Dedifferentiated amniotic fluid mesenchymal stem cell (primary cell): Measurements from ENCODE around the gene FKBP9.
"Not testable (repeated sequence)": the region's sequence is repeated elsewhere in the genome, so short reads cannot be mapped to it uniquely, and the experiment has no call there.

Experiments
- DNase-seq: peaks from one replicate; pipeline ENCODE4 v3.0.0-alpha.2; 2016; ENCODE audit errors: extremely low spot score

FKBP9 gene

DNA sequence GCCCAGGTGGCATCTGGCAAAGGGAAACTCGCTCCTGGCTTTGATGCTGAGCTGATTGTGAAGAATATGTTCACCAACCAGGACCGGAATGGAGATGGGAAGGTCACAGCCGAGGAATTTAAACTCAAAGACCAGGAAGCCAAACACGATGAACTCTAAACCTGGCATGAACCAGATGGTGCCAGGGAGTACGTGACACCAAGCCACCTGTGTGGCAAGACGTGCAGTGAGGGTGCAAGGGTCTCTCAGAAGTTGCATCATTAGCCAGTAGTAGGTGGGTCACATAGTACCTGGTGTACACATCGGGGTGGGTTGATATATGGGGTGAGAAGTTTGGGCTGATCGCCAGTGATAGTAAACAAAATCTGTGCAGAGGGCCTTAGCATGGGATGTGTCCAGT, 48.0 kb downstream of the FKBP9 start:
- DNase-seq = not testable (repeated sequence)

DNA sequence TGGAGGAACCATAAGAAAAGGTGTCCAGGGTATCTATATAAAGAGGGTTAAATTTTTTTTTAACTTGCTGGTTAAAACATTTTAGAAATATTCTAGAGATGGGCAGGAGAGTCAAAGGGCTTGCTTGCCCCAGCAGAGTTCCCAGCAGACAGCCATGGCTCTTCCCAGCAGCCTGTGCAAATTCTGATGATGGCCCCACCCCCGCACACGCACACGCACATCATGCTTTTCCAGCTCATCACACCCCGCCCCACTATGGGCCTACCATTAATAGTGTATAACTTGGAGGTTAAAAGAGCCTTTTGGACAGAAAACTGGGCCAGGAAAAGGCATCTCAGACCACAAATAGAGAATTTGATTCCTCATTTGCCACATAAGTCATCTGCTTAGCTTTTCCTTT, 48.5 kb downstream of the FKBP9 start:
- DNase-seq = not testable (repeated sequence)

- no peak for DNase-seq
These were observed 52.5 kb downstream of the FKBP9 start for GRCh38 chr7:33009734-33010133.

DNA sequence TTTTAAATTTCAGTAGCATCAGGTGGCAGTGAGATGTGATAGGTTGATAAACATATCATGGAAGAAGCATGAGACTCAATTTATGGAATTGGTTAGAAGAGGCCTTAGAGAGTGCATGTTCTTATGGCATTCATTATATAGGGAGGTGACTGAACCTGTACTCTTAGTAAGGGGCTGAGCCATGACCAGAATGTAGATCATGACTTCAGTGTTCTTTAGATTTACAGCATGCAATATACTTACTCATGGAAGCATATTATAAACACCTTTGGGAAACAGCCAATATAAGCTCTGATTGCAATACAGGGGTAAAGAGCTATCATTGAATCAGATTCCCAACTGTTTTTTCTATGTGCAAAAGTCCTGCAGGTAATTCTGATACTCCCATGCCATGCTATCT, 55.1 kb downstream of the FKBP9 start:
- DNase-seq = no peak

GRCh38 chr7:33024189-33024757, 67.0 kb downstream of the FKBP9 start:
- DNase-seq = no peak

DNA sequence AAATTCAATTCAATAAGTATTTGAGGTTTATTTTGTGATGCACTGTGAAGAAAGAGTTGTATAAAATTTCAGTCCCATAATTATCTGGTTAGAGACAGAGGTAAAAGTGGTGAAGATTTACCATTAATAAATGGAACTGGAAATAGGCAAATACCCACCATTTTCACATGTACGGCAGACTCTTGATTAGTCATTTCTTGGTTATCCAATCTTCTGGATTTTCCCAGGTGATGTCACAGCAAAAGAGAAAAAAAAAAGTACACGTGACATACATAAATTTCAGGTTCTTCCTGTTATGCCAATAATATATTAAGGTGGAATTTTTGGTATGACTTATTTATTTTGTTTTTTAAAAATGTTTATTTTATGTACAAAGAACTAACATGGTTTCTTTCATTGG, 78.5 kb downstream of the FKBP9 start:
- DNase-seq = no peak

- no peak for DNase-seq
These were observed 81.4 kb downstream of the FKBP9 start for GRCh38 chr7:33038639-33039038.

DNA sequence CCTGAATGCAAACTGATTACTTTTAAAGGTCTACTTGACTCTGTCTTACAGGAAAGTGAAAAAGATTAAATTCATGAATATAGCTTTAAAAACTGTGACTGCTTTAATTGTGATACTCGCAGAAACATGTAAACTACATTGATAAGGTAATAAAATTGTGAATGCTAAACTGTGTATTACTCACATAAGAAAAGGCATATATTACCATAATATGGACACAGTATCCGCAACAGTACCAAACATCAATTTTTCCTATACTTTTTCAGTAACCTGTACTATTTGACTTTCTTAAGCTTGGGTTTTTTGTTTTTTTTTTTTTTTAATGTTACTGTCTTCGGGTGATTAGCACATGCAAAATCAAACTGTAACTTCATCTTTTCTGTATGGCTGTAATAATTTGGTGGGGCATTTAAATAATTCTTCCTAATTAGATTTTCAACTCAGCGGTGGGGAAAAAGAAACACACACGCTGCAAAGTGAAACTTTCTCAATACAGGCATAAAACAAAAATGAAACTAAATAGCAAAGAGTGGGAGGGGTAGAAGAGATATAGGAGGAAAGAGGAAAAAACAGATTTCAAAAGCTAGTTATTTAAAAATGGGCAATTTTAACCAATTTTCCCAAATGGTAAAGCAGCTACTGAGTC, 82.1 kb downstream of the FKBP9 start:
- no peak for DNase-seq

DNA sequence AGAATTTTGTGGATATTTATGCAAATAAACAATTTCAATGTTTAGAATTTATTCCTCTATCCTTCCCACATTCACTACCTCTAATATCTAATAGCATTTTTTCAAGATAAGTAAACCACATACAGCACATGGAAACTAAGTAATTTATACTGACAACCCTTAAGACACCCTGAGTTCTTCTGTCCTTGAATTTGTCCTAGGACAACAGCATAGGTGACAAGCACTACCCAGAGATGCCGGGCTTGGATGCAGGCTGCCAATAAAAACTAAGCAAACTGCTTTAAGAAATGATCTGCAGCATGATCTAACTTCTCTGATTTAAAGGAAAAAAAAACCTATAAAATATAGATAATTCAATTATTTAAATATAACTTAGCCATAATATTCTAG, 82.7 kb downstream of the FKBP9 start:
- DNase-seq = no peak

DNA sequence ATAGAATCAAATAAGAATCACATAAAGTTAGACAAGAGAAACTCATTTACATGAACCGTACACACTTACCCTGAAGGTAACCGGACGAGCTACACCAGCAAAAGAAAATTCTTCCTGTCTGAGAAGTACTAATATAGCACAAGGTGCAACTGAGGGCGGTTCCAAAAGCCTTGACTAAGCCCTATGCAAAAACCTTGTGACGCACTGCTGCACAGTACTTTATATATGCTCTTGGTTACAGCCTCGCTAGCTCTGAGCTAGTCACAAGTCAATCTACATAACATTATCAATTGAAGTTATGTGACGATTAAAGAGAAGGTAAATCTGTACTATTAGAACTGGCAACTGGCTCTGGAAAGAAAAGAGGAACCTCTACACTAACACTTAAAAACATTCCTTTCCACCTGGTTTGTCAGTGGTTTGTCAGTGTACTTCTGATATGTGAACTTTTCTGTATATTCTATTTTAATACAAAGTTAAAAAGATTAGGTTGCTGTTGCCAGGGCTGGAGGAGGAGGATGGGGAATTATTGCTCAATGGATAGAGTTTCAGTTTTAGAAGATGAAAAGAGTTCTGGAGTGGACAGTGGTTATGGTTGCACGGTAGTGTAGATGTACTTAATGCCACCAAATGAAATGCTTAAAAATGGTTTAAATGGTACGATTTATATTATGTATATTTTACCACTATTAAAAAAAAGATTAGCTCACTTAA, 83.7 kb downstream of the FKBP9 start:
- no peak for DNase-seq

DNA sequence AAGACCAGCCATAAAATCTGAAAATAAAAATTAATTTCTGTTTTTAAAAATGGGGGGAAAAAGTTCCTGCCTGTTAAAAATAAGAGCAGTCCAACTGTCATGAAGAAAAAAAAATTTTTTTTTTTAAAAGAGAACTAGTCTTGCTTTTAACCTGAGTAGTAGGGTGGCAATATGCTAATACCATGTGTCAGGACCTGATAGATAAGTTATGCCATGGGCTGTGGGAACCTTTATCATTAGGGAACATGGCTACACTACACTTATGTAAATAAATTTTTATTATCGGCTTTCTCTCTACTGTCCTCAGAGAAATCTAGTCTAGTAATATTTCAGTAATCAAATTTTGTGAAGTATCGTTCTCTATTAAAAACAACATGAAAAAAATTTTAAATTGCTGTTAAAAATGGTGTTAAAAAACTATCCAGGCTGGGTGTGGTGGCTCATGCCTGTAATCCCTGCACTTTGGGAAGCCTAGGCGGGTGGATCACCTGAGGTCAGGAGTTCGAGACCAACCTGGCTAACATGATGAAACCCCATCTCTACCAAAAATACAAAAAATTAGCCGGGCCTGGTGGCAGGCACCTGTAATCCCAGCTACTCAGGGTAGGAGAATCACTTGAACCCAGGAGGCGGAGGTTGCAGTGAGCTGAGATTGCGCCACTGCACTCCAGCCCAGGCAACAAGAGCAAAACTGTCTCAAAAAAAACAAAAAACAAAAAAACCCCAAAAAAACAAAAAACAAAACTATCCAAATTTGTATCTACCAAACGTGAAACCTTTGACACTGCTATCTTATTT, 84.6 kb downstream of the FKBP9 start:
- no peak for DNase-seq

DNA sequence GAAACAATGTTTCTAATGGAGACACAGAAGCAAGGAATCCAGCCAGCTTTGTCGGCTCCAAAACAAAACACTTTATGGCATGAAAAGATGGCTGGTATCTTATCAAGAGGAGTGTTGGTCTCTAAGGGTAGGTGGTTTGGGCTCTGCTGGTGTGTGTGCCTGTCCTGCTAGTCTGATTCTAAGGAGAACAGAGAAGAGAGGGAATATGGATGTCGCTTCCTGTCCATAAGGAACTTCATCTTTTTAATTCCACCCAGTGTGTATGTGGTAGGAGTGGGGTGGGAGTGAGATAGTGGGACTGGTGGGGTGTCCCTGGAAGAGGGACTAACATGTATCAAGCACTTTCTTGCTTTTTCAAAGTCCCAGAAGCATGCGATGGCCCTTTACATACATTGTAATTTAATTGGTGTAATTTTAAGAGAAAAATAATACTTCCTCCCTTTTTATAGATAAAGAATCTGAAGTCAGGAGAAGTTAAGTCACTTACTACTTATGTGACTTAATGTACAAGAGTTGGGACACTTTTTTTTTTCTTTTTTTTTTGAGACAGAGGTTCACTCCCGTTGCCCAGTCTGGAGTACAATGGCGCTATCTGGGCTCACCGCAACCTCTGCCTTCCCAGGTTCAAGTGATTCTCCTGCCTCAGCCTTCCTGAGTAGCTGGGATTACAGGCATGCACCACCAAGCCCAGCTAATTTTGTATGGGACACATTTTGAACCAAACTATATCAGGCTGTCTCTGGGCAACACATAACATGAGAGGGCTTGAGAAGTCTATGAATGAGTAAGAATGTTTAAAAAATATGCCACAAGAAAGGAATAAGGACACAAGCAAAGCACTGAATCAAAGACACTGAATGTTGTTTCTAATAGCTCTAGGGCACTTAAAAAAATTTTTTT, 86.5 kb downstream of the FKBP9 start:
- DNase-seq = no peak

DNA sequence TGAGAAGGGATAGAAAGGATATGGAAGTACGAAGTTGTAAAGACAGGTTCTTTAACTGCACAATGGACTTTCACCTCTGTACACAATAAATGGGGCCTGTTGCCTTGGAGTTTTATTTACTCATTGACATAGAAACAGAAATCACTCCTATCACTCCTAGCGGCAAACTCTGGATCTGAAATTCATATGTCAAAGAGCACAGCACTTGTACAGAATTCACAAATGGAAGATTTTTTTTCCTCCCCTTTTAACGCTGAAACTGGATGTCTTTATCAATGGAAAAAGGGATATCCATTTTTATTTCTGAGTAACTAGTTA, 87.1 kb downstream of the FKBP9 start:
- no peak for DNase-seq

DNA sequence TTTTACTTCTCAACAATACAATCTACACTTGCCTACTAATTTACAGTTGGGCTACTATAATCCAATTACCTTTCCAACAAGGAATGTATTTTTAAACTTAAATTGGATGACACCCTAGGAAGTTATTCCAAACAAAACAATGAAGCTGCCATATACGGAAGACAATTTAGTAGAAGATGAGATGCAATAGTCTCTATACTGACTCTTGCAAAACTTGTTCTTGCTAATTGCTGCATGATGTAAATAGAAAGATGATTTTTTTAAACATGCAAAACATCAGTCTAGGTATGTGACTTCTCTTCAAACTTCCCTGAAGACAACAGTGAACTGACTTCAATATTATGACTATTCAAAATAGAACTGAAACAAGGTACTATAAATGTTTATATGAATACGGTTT, 87.7 kb downstream of the FKBP9 start:
- no peak for DNase-seq

GRCh38 chr7:33048257-33048656, 91.0 kb downstream of the FKBP9 start:
- DNase-seq = no peak

DNA sequence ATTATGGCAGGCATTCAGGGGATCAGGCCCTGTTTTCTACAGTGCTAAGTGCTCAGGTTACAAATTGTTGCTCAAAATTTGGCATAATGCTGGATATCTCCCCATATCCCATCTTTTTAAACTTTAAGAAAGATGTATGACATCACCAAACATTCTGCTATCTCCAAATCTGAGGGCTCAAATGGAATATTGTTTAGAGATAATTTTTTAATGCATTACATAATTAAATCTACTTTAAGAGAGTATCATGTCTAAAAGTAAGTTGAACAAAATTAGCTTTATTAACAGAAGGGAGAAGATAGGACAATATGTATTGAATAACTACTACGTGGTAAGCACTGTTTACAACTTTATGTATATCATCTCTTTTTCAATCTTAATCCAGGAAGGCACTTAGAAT, 91.5 kb downstream of the FKBP9 start:
- no peak for DNase-seq

- DNase-seq = peak; percentile 74
These were observed 93.5 kb downstream of the FKBP9 start for GRCh38 chr7:33050535-33051318.

- no peak for DNase-seq
These were observed 96.5 kb downstream of the FKBP9 start for GRCh38 chr7:33053721-33054120.

- DNase-seq = no peak
These were observed 97.2 kb downstream of the FKBP9 start for GRCh38 chr7:33054261-33054964.

GRCh38 chr7:33055158-33055557, 97.9 kb downstream of the FKBP9 start:
- DNase-seq = no peak
